ENCODE data around the gene GMDS. TPM values are rescaled to one million over a fixed set of nuclear protein-coding genes. Genes with fewer than 3 reads are reported as not detected.

The GMDS gene
- total and polyA plus RNA-seq, 5 donors = 8.1 to 13.5 (median 12.6) TPM

- 92% methylated on average over 11 of the region's 11 CpGs for WGBS
- H3K27ac ChIP-seq (ENCODE audit: low read length) = no peak overlapping the region
- ATAC-seq (no peak), DNase-seq (no peak)
- no peaks in the 10 kb centered on the region for H3K27me3 ChIP-seq (ENCODE audit: control insufficient read depth, insufficient read depth)
- H3K4me1 ChIP-seq (ENCODE audit: control insufficient read depth, insufficient read depth, low read length) = peaks cover 1% of the 10 kb centered on the region
- intact Hi-C loops (cut with DNase I) = no loop called here
- H3K9me3 ChIP-seq (ENCODE audit: control insufficient read depth, low read length) = no peaks in the 10 kb centered on the region
- no peak overlapping the region for H3K4me3 ChIP-seq (ENCODE audit: low read length)
These were observed 668.2 kb downstream of the GMDS start for GRCh38 chr6:1577146-1577680.

GRCh38 chr6:1576711-1577110, 668.7 kb downstream of the GMDS start:
- Histone ChIP-seq H3K27me3 (ENCODE audit: control insufficient read depth, insufficient read depth) (no peaks in the 10 kb centered on the region), H3K9me3 (ENCODE audit: control insufficient read depth, low read length) (no peaks in the 10 kb centered on the region), H3K4me1 (ENCODE audit: control insufficient read depth, insufficient read depth, low read length) (peaks cover 1% of the 10 kb centered on the region), H3K4me3 (ENCODE audit: low read length) (no peak overlapping the region), H3K27ac (ENCODE audit: low read length) (no peak overlapping the region)
- DNase-seq (no peak), ATAC-seq (no peak)
- intact Hi-C loops (cut with DNase I) = no loop called here
- 97% methylated on average over 11 of the region's 11 CpGs for WGBS

GRCh38 chr6:1576166-1576565, 669.2 kb downstream of the GMDS start:
- no peaks in the 10 kb centered on the region for H3K27me3 ChIP-seq (ENCODE audit: control insufficient read depth, insufficient read depth)
- ATAC-seq (no peak), DNase-seq (no peak)
- H3K4me3 ChIP-seq (ENCODE audit: low read length) = no peak overlapping the region
- H3K4me1 ChIP-seq (ENCODE audit: control insufficient read depth, insufficient read depth, low read length) = peaks cover 1% of the 10 kb centered on the region
- intact Hi-C loops (cut with DNase I) = no loop called here
- WGBS = 79% methylated on average over 9 of the region's 9 CpGs
- no peak overlapping the region for H3K27ac ChIP-seq (ENCODE audit: low read length)
- H3K9me3 ChIP-seq (ENCODE audit: control insufficient read depth, low read length) = no peaks in the 10 kb centered on the region

- 35% methylated on average over 16 of the region's 16 CpGs for WGBS
- H3K9me3 ChIP-seq (ENCODE audit: control insufficient read depth, low read length) = no peaks in the 10 kb centered on the region
- intact Hi-C loops (cut with DNase I) = no loop called here
- no peak overlapping the region for H3K4me3 ChIP-seq (ENCODE audit: low read length)
- peak overlapping the region; percentile 25 for H3K27ac ChIP-seq (ENCODE audit: low read length)
- ATAC-seq (peak; percentile 62 to 72), DNase-seq (peak in 2 of 3 donors; percentile 58 to 76)
- H3K27me3 ChIP-seq (ENCODE audit: control insufficient read depth, insufficient read depth) = no peaks in the 10 kb centered on the region
- peaks cover 1% of the 10 kb centered on the region for H3K4me1 ChIP-seq (ENCODE audit: control insufficient read depth, insufficient read depth, low read length)
These were observed 670.0 kb downstream of the GMDS start for GRCh38 chr6:1575210-1576041.

GRCh38 chr6:1574890-1575209, 670.6 kb downstream of the GMDS start:
- WGBS = 74% methylated on average over 6 of the region's 6 CpGs
- no peak for DNase-seq
- Histone ChIP-seq H3K27me3 (ENCODE audit: control insufficient read depth, insufficient read depth) (no peaks in the 10 kb centered on the region), H3K27ac (ENCODE audit: low read length) (no peak overlapping the region), H3K9me3 (ENCODE audit: control insufficient read depth, low read length) (no peaks in the 10 kb centered on the region), H3K4me3 (ENCODE audit: low read length) (no peak overlapping the region), H3K4me1 (ENCODE audit: control insufficient read depth, insufficient read depth, low read length) (peaks cover 1% of the 10 kb centered on the region)
- ATAC-seq = no peak
- intact Hi-C loops (cut with DNase I) = no loop called here

- WGBS = 83% methylated on average over 13 of the region's 13 CpGs
- Histone ChIP-seq H3K9me3 (ENCODE audit: control insufficient read depth, low read length) (no peaks in the 10 kb centered on the region), H3K4me3 (ENCODE audit: low read length) (no peak overlapping the region), H3K27me3 (ENCODE audit: control insufficient read depth, insufficient read depth) (no peaks in the 10 kb centered on the region), H3K4me1 (ENCODE audit: control insufficient read depth, insufficient read depth, low read length) (peaks cover 1% of the 10 kb centered on the region), H3K27ac (ENCODE audit: low read length) (no peak overlapping the region)
- no peak for ATAC-seq
- DNase-seq = no peak
- intact Hi-C loops (cut with DNase I) = no loop called here
These were observed 671.2 kb downstream of the GMDS start for GRCh38 chr6:1574083-1574761.
